Lower leg skin (tissue), 3 donors: ENCODE data around the gene ABCA4.

Experiments used
- CTCF ChIP-seq, 3 donors: fragments of 450-650 bp; IDR thresholded peaks; one replicate each; pipeline ENCODE4 v1.5.1; 2016; ENCODE audit warnings: antibody characterized with exemption in 3 of 3, mild to moderate bottlenecking in 3 of 3, moderate library complexity in 2 of 3
- POLR2A ChIP-seq, 2 donors: fragments of 450-650 bp; IDR thresholded peaks; one replicate each; pipeline ENCODE4 v1.6.1; 2016 to 2017; ENCODE audit warnings: antibody characterized with exemption in 2 of 2, mild to moderate bottlenecking in 1 of 2, moderate library complexity in 1 of 2

GRCh38 chr1:94079080-94079940, 41.6 kb downstream of the ABCA4 start:
- TF ChIP-seq CTCF (IDR thresholded peaks at IDR 0.05) (no peak), POLR2A (IDR thresholded peaks at IDR 0.05) (no peak)
